Panc1 (cell line): ENCODE data around the gene CPB1. TPM values are rescaled to one million over a fixed set of nuclear protein-coding genes. Genes with fewer than 3 reads are reported as not detected.

ENCODE experiments used
- ATAC-seq: fragments of 200-7000 bp; cut with Tn5 transposase; 2 replicates; pipeline ENCODE4 v1.9.1; 2020; ENCODE audit warnings: mild to moderate bottlenecking, moderate library complexity
- BruUV-seq: library from RNA; stranded (reverse); fragments of 400-500 nt; replicated peaks from 2 replicates; lab custom pipeline; 2021; lab: Mats Ljungman, UMichigan
- CTCF ChIA-PET: fragments of 300-600 bp; sonication (Branson Sonifier 250); formaldehyde crosslinking; loops from one replicate; lab custom pipeline; 2022; ENCODE audit warnings: antibody characterized with exemption; lab: Charles Lee
- POLR2A ChIA-PET: fragments of 300-600 bp; sonication (Branson Sonifier 250); formaldehyde crosslinking; loops from one replicate; lab custom pipeline; 2022; ENCODE audit warnings: antibody characterized with exemption; lab: Charles Lee
- DNase-seq: peaks from one replicate; pipeline ENCODE4 v3.0.0-alpha.2; 2010; ENCODE audit warnings: low read depth, low spot score
- H3K27ac ChIP-seq: 2 replicates; pipeline ENCODE4 v1.5.1; 2011; ENCODE audit warnings: mild to moderate bottlenecking, low read length, inconsistent platforms
- H3K27me3 ChIP-seq: fragments of 200-500 bp; sonication (Bioruptor generic); 2 replicates; pipeline ENCODE4 v1.6.0; 2014; ENCODE audit warnings: low read length, inconsistent platforms; ENCODE audit not compliant: control insufficient read depth, insufficient read depth
- H3K36me3 ChIP-seq: fragments of 200-500 bp; sonication (Bioruptor generic); 2 replicates; pipeline ENCODE4 v1.5.1; 2014; ENCODE audit warnings: inconsistent platforms, mild to moderate bottlenecking, low read length, moderate library complexity; ENCODE audit not compliant: control insufficient read depth, insufficient read depth
- H3K4me1 ChIP-seq: 2 replicates; pipeline ENCODE4 v1.5.1; 2011; ENCODE audit warnings: inconsistent platforms, mild to moderate bottlenecking, low read length, moderate library complexity; ENCODE audit not compliant: control insufficient read depth, insufficient read depth
- H3K4me3 ChIP-seq, 2 experiments: 2 replicates each; pipeline ENCODE4 v1.5.1; 2011 to 2012; ENCODE audit warnings: low read depth in 2 of 2, low read length in 2 of 2, mild to moderate bottlenecking in 2 of 2, inconsistent platforms in 1 of 2, moderate library complexity in 1 of 2
- H3K9me3 ChIP-seq: fragments of 200-500 bp; sonication (Bioruptor generic); 2 replicates; pipeline ENCODE4 v1.5.1; 2014; ENCODE audit warnings: low read depth, mild to moderate bottlenecking, inconsistent platforms, low read length, moderate library complexity; ENCODE audit not compliant: control insufficient read depth, insufficient read depth
- POLR2AphosphoS5 ChIP-seq: IDR thresholded peaks from 2 replicates; pipeline ENCODE4 v1.6.1; 2012; ENCODE audit warnings: mild to moderate bottlenecking, low read depth, low read length, moderate library complexity
- SIN3A ChIP-seq: IDR thresholded peaks from 2 replicates; pipeline ENCODE4 v1.6.1; 2012; ENCODE audit warnings: low read depth, mild to moderate bottlenecking, low read length, moderate library complexity, borderline replicate concordance; ENCODE audit not compliant: insufficient read depth
- TCF7L2 ChIP-seq: IDR thresholded peaks from 2 replicates; pipeline ENCODE4 v1.6.1; 2011; ENCODE audit warnings: mild to moderate bottlenecking, low read depth, low read length, inconsistent platforms
- in situ Hi-C: cut with HindIII; loops from 2 replicates; pipeline ENCODE4 v1.10.0; 2016; ENCODE audit warnings: low sequenced_read_pairs, low pct_unique_long_range_greater_than_20kb
- intact Hi-C: fragments of 100-400 bp; cut with micrococcal nuclease; formaldehyde crosslinking; loops from one replicate; pipeline ENCODE4 v1.10.0; 2022; ENCODE audit not compliant: unreplicated experiment
- total RNA-seq: library from RNA; stranded (reverse); gene quantifications from one replicate; pipeline ENCODE4 v1.2.1, GENCODE V29; 2021; ENCODE audit not compliant: unreplicated experiment
- TF ChIP-seq, protein P1 (sequence below), 2 experiments: IDR thresholded peaks; 2 replicates each; pipeline ENCODE4 v1.6.1; 2011 to 2012; ENCODE audit warnings: low read depth in 2 of 2, control low read depth in 1 of 2, low read length in 1 of 2, mild to moderate bottlenecking in 1 of 2, moderate library complexity in 1 of 2; ENCODE audit not compliant: insufficient read depth in 1 of 2
- TF ChIP-seq, protein P2 (sequence below): fragments of 450-650 bp; IDR thresholded peaks from 2 replicates; pipeline ENCODE4 v1.5.1; 2017; ENCODE audit warnings: mild to moderate bottlenecking

Gene CPB1
- total RNA-seq, 1 experiment from 2014 or later: 4.4 TPM

DNA sequence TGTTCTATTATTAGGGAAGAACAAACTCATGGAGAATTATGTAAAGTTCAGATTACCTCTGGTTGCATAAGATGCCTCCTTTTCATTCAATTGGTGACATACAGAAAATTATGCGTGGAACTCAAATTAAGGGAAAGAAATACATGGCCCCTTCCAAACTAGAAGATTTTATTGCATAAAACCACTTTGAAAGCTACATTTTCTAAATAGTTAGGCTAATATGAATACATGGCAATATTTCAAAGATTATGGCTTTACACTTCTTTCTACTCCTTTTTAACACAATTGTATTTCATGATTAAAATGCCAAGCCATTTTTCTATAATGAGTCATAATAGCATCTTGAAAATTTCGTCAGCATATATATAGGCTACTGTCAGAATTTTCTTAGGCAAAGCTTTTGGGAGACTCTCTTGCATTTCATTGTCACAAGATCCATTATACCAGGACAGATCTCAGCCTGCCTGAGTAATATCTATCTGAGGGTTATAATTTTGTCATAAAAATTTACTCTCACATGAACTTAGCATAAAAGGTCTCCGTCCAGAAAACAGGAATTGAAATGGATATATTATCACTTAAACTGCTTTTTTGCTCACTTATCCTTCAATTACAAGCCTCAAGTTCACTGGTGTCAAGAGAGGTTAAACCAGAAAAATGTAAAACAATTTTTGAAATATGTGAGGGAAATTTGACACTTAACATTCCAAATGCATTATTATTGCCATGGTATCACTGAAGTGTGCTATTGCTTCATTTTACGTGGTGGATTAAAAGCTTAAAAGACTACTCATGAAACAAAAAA, 74.6 kb downstream of the CPB1 start:
- intact Hi-C loops: no loop called here
- no TSS peak for BruUV-seq

DNA sequence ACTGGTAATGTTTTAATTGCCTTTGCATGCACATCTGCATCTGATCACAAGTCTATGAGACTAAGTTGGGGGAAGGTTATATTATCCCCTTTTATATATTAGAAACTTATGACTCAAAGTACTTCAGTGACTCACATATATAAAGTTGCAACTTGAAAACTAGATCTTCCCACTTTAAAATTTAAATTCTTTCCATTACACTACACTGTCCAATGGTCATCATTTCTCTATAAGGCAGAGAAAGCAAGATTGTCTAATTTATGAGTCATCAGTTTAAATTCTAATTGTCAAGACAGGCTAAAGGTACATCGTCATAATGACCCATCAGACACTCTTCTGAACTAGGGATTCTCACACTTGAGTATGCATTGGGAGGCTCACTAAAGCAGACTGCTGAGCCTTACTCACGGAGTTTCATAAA, 75.4 kb downstream of the CPB1 start:
- DNase-seq: no peak
- in situ Hi-C loops: no loop called here
- ChIA-PET CTCF (no interaction called here), POLR2A (no interaction called here)
- no peak overlapping the region for H3K27ac ChIP-seq
- no peaks in the 10 kb centered on the region for H3K36me3 ChIP-seq
- peaks cover 20% of the 10 kb centered on the region for H3K27me3 ChIP-seq
- H3K9me3 ChIP-seq: no peaks in the 10 kb centered on the region
- no peak for TF ChIP-seq POLR2AphosphoS5
- TF ChIP-seq, protein P1, sequence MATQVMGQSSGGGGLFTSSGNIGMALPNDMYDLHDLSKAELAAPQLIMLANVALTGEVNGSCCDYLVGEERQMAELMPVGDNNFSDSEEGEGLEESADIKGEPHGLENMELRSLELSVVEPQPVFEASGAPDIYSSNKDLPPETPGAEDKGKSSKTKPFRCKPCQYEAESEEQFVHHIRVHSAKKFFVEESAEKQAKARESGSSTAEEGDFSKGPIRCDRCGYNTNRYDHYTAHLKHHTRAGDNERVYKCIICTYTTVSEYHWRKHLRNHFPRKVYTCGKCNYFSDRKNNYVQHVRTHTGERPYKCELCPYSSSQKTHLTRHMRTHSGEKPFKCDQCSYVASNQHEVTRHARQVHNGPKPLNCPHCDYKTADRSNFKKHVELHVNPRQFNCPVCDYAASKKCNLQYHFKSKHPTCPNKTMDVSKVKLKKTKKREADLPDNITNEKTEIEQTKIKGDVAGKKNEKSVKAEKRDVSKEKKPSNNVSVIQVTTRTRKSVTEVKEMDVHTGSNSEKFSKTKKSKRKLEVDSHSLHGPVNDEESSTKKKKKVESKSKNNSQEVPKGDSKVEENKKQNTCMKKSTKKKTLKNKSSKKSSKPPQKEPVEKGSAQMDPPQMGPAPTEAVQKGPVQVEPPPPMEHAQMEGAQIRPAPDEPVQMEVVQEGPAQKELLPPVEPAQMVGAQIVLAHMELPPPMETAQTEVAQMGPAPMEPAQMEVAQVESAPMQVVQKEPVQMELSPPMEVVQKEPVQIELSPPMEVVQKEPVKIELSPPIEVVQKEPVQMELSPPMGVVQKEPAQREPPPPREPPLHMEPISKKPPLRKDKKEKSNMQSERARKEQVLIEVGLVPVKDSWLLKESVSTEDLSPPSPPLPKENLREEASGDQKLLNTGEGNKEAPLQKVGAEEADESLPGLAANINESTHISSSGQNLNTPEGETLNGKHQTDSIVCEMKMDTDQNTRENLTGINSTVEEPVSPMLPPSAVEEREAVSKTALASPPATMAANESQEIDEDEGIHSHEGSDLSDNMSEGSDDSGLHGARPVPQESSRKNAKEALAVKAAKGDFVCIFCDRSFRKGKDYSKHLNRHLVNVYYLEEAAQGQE (IDR thresholded peaks at IDR 0.05; ENCODE audit: insufficient read depth in 1 of 2, low read depth in 2 of 2, low read length in 1 of 2): no peak
- TF ChIP-seq, protein P2, sequence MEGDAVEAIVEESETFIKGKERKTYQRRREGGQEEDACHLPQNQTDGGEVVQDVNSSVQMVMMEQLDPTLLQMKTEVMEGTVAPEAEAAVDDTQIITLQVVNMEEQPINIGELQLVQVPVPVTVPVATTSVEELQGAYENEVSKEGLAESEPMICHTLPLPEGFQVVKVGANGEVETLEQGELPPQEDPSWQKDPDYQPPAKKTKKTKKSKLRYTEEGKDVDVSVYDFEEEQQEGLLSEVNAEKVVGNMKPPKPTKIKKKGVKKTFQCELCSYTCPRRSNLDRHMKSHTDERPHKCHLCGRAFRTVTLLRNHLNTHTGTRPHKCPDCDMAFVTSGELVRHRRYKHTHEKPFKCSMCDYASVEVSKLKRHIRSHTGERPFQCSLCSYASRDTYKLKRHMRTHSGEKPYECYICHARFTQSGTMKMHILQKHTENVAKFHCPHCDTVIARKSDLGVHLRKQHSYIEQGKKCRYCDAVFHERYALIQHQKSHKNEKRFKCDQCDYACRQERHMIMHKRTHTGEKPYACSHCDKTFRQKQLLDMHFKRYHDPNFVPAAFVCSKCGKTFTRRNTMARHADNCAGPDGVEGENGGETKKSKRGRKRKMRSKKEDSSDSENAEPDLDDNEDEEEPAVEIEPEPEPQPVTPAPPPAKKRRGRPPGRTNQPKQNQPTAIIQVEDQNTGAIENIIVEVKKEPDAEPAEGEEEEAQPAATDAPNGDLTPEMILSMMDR: no peak
- no peak for TF ChIP-seq SIN3A
- TF ChIP-seq TCF7L2: no peak
- no peak overlapping the region for H3K4me3 ChIP-seq
- no TSS peak for BruUV-seq
- no peaks in the 10 kb centered on the region for H3K4me1 ChIP-seq
- intact Hi-C loops: no loop called here
- no peak for ATAC-seq

More for the DNA sequence above, 74.6 kb downstream of the CPB1 start:
- ATAC-seq (no peak), DNase-seq (no peak)
- in situ Hi-C loops: no loop called here
- CTCF ChIA-PET: no interaction called here
- no peak overlapping the region for H3K4me3 ChIP-seq
- H3K4me1 ChIP-seq: no peaks in the 10 kb centered on the region
- H3K9me3 ChIP-seq: no peaks in the 10 kb centered on the region
- H3K36me3 ChIP-seq: no peaks in the 10 kb centered on the region
- no peak overlapping the region for H3K27ac ChIP-seq
- TF ChIP-seq SIN3A: no peak
- H3K27me3 ChIP-seq: peaks cover 24% of the 10 kb centered on the region
- POLR2A ChIA-PET: no interaction called here

DNA sequence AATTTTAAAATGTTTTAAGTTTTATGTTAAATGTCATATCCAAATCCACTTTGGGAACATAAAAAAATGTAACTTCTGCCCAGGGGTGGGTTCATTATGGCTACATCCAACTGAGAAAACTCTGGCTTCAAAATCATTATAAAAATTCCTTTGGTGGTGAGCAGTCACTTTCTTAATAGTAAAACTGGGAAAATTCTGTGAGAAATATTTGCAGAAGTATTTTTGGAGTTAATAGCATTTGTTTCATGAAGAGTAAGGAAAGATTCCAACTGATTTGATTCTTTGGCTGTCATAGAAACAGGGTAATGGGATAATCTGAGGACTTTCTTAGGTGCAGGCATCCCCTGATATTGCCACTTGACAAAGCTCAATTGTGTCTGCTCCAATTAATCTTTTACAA, 76.3 kb downstream of the CPB1 start:
- peaks cover 16% of the 10 kb centered on the region for H3K27me3 ChIP-seq
- H3K4me3 ChIP-seq: no peak overlapping the region
- H3K36me3 ChIP-seq: no peaks in the 10 kb centered on the region
- ChIA-PET CTCF (no interaction called here), POLR2A (interaction anchor here (0.7 kb wide), 1 partner anchor 1672 kb away, joined by 9 read pairs; no protein-coding TSS in a partner anchor)
- ATAC-seq: no peak
- TF ChIP-seq, protein P2: no peak
- no peak for TF ChIP-seq POLR2AphosphoS5
- TF ChIP-seq, protein P1 (IDR thresholded peaks at IDR 0.05; ENCODE audit: insufficient read depth in 1 of 2, low read depth in 2 of 2, low read length in 1 of 2): no peak
- no peak for TF ChIP-seq SIN3A
- no TSS peak for BruUV-seq
- H3K9me3 ChIP-seq: no peaks in the 10 kb centered on the region
- in situ Hi-C loops: no loop called here
- intact Hi-C loops: no loop called here
- no peaks in the 10 kb centered on the region for H3K4me1 ChIP-seq
- H3K27ac ChIP-seq: no peak overlapping the region
- no peak for DNase-seq
